Keratinocyte (primary cell): ENCODE data around the gene IL1RAPL1. TPM values are rescaled to one million over a fixed set of nuclear protein-coding genes. Genes with fewer than 3 reads are reported as not detected.

ENCODE experiments used
- DNase-seq: peaks from one replicate; pipeline ENCODE4 v3.0.0-alpha.2; 2011; ENCODE audit warnings: low read depth, missing footprints, low spot score
- FAIRE-seq: peaks from 2 replicates; lab custom pipeline; 2011; peaks lifted over from hg19 to GRCh38; lab: Jason Lieb, UNC
- H2AFZ ChIP-seq: 2 replicates; pipeline ENCODE4 v1.6.0; 2012; ENCODE audit warnings: low read length, control low read depth, inconsistent platforms; ENCODE audit not compliant: control insufficient read depth
- H3K27ac ChIP-seq: 2 replicates; pipeline ENCODE4 v1.5.1; 2011; ENCODE audit warnings: low read length; ENCODE audit not compliant: control insufficient read depth, insufficient read depth
- H3K27me3 ChIP-seq: 3 replicates; pipeline ENCODE4 v1.6.0; 2011; ENCODE audit warnings: low read length; ENCODE audit not compliant: control insufficient read depth, insufficient read depth; ENCODE audit errors: extremely low read depth
- H3K36me3 ChIP-seq, 2 experiments: 2 replicates in 1 of 2; 3 replicates in 1 of 2; pipeline ENCODE4 v1.5.1; 2011; ENCODE audit warnings: low read length in 2 of 2, mild to moderate bottlenecking in 1 of 2; ENCODE audit not compliant: control insufficient read depth in 2 of 2, insufficient read depth in 2 of 2; ENCODE audit errors: extremely low read depth in 1 of 2
- H3K4me1 ChIP-seq: 3 replicates; pipeline ENCODE4 v1.5.1; 2011; ENCODE audit warnings: low read length; ENCODE audit not compliant: control insufficient read depth, insufficient read depth; ENCODE audit errors: extremely low read depth
- H3K4me2 ChIP-seq: 3 replicates; pipeline ENCODE4 v1.6.0; 2011; ENCODE audit warnings: low read depth, low read length; ENCODE audit not compliant: control insufficient read depth, insufficient read depth; ENCODE audit errors: extremely low read depth
- H3K4me3 ChIP-seq, 3 experiments: fragments of 200-600 bp in 1 of 3; sonication (generic) in 1 of 3; 2 replicates in 2 of 3; 3 replicates in 1 of 3; pipeline ENCODE4 v1.5.1; 2011 to 2016; ENCODE audit warnings: low read length in 3 of 3, mild to moderate bottlenecking in 3 of 3, control low read depth in 2 of 3, inconsistent platforms in 1 of 3, low read depth in 1 of 3, mixed read lengths in 1 of 3, mixed run types in 1 of 3, moderate library complexity in 1 of 3; ENCODE audit not compliant: control insufficient read depth in 2 of 3, insufficient read depth in 2 of 3; ENCODE audit errors: extremely low read depth in 1 of 3
- H3K79me2 ChIP-seq: 2 replicates; pipeline ENCODE4 v1.6.0; 2012; ENCODE audit warnings: low read length; ENCODE audit not compliant: control insufficient read depth, insufficient read depth
- H3K9ac ChIP-seq: 3 replicates; pipeline ENCODE4 v1.6.0; 2011; ENCODE audit warnings: low read length; ENCODE audit not compliant: control insufficient read depth, insufficient read depth; ENCODE audit errors: extremely low read depth
- H3K9me1 ChIP-seq: 3 replicates; pipeline ENCODE4 v1.6.0; 2011; ENCODE audit warnings: low read length; ENCODE audit not compliant: control insufficient read depth, insufficient read depth; ENCODE audit errors: extremely low read depth
- H3K9me3 ChIP-seq: 2 replicates; pipeline ENCODE4 v1.5.1; 2012; ENCODE audit warnings: low read depth, low read length; ENCODE audit not compliant: control insufficient read depth
- H4K20me1 ChIP-seq: 3 replicates; pipeline ENCODE4 v1.6.0; 2011; ENCODE audit warnings: low read length; ENCODE audit not compliant: control insufficient read depth, insufficient read depth; ENCODE audit errors: extremely low read depth
- EZH2 ChIP-seq: IDR thresholded peaks from one replicate; pipeline ENCODE4 v1.6.1; 2012; ENCODE audit warnings: inconsistent platforms, mild to moderate bottlenecking, low read length, moderate library complexity
- dilution Hi-C: fragments of 300-500 bp; cut with MboI; formaldehyde crosslinking; loops from one replicate; pipeline ENCODE4 v1.7.0; 2020; ENCODE audit warnings: low sequenced_read_pairs; ENCODE audit not compliant: extremely low pct_ligation_motif_present
- polyA plus RNA-seq, 5 experiments: library from polyadenylated mRNA; depleted of rRNA in 3 of 5; stranded (reverse) in 3 of 5; stranded (forward) in 1 of 5; unstranded in 1 of 5; fragments of >200 nt; gene quantifications; 1 replicate in 1 of 5; 2 replicates in 3 of 5; 3 replicates in 1 of 5; pipeline versions ENCODE4 v1.2.1 to v1.2.3, GENCODE V29; 2011 to 2012; ENCODE audit warnings: missing spikeins in 2 of 5, low read depth in 1 of 5, low replicate concordance in 1 of 5
- TF ChIP-seq, protein P1 (sequence below), 3 experiments: IDR thresholded peaks in 1 of 3; conservative IDR thresholded peaks in 1 of 3; optimal IDR thresholded peaks in 1 of 3; 2 replicates in 2 of 3; 3 replicates in 1 of 3; pipeline versions ENCODE3 to v1.5.1; 2011; ENCODE audit warnings: low read length in 3 of 3, mild to moderate bottlenecking in 3 of 3, moderate library complexity in 2 of 3, control low read depth in 1 of 3, inconsistent platforms in 1 of 3; ENCODE audit not compliant: insufficient read depth in 2 of 3; ENCODE audit errors: extremely low read depth in 1 of 3

The IL1RAPL1 gene
- polyA plus RNA-seq, 1 donor (not counting 4 experiments of a cell fraction or from before 2014, with no cell fraction given), result 2.8 TPM

DNA sequence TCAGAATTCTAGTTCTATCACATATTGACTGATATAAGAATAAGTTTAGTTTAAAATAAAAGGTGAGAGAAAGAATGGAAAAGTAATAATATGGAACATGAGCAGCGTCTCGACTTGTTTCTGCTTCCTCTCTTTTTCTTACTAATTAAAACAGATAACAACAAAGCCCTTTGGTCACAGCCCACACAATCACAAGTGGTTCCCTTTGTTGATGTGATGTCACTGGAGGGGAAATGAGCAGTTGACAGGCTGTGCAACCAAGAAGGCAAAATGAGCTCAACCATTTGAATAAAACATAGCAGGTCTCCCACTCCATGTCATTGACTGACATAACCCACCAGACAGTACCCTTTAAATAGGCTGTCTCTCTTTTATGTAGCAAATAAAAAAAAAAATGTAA, 1285.6 kb downstream of the IL1RAPL1 start:
- dilution Hi-C loops, result no loop called here
- Histone ChIP-seq H3K27me3 (no peaks in the 10 kb centered on the region), H3K4me2 (no peak overlapping the region), H3K9me3 (no peaks in the 10 kb centered on the region), H3K79me2 (no peaks in the 10 kb centered on the region), H3K36me3 (no peaks in the 10 kb centered on the region), H3K27ac (no peak overlapping the region), H4K20me1 (no peaks in the 10 kb centered on the region), H3K9ac (no peak overlapping the region), H2AFZ (no peak overlapping the region), H3K9me1 (no peaks in the 10 kb centered on the region), H3K4me3 (no peak overlapping the region), H3K4me1 (no peaks in the 10 kb centered on the region)
- DNase-seq, result no peak
- TF ChIP-seq, protein P1, sequence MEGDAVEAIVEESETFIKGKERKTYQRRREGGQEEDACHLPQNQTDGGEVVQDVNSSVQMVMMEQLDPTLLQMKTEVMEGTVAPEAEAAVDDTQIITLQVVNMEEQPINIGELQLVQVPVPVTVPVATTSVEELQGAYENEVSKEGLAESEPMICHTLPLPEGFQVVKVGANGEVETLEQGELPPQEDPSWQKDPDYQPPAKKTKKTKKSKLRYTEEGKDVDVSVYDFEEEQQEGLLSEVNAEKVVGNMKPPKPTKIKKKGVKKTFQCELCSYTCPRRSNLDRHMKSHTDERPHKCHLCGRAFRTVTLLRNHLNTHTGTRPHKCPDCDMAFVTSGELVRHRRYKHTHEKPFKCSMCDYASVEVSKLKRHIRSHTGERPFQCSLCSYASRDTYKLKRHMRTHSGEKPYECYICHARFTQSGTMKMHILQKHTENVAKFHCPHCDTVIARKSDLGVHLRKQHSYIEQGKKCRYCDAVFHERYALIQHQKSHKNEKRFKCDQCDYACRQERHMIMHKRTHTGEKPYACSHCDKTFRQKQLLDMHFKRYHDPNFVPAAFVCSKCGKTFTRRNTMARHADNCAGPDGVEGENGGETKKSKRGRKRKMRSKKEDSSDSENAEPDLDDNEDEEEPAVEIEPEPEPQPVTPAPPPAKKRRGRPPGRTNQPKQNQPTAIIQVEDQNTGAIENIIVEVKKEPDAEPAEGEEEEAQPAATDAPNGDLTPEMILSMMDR (optimal IDR thresholded peaks at IDR 0.05 in 1 of 3, IDR thresholded peaks at IDR 0.05 in 1 of 3, conservative IDR thresholded peaks at IDR 0.05 in 1 of 3; ENCODE audit: extremely low read depth in 1 of 3, insufficient read depth in 2 of 3, low read length in 3 of 3), result no peak
- no peak for TF ChIP-seq EZH2
- no peak for FAIRE-seq

DNA sequence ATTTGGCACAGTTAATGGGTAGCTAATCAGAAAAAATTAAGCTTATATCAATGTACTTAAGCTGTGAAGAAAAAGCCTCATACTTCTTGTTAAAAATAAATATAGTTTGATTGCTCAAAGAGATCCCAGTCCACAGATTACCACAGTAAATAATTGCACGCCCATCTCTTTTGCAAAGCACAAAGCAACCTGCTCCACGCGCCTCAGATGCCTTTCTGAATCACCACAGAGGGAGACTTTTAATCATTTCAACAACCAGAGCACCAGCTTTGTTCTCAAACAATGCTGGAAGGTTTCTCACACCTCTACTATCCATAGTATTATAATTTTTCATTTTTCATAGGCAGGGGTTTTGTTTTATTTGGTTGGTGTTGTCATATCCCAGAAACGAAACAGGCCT, 1289.5 kb downstream of the IL1RAPL1 start:
- Histone ChIP-seq H3K4me2 (no peak overlapping the region), H3K79me2 (no peaks in the 10 kb centered on the region), H4K20me1 (no peaks in the 10 kb centered on the region), H3K4me3 (no peak overlapping the region), H3K27ac (no peak overlapping the region), H3K9me3 (no peaks in the 10 kb centered on the region), H3K27me3 (no peaks in the 10 kb centered on the region), H3K9ac (no peak overlapping the region), H3K36me3 (no peaks in the 10 kb centered on the region), H3K9me1 (no peaks in the 10 kb centered on the region), H2AFZ (no peak overlapping the region), H3K4me1 (no peaks in the 10 kb centered on the region)
- FAIRE-seq (no peak), DNase-seq (no peak)
- no peak for TF ChIP-seq EZH2
- TF ChIP-seq, protein P1 (optimal IDR thresholded peaks at IDR 0.05 in 1 of 3, IDR thresholded peaks at IDR 0.05 in 1 of 3, conservative IDR thresholded peaks at IDR 0.05 in 1 of 3; ENCODE audit: extremely low read depth in 1 of 3, insufficient read depth in 2 of 3, low read length in 3 of 3), result no peak
- dilution Hi-C loops, result no loop called here
